GM21723 (cell line): ENCODE results near the gene FGF14.

ENCODE experiments used
- ATAC-seq: cut with Tn5 transposase; IDR thresholded peaks from one replicate; pipeline ENCODE4 v1.9.1; 2021; ENCODE audit warnings: mild to moderate bottlenecking, moderate library complexity; ENCODE audit not compliant: unreplicated experiment

Gene FGF14

DNA sequence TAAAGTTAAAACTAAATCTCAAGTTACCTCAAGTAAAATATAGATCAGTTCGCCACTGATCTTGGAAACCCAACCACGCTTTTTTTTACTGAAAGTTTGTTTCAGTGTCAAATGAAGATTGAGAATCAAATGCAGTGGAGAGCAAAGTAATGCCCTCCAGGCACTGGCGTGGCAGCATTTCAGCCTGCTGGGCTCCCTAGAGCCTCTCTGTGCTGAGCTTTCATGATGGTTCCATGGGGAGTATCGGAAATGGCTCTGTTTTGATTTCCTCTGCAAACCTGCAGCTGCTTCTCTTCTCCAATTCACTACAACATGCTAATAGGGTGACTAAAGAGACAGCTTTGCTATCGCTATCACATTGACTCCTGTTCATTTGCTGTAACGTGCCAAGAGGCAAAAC is 141.6 kb downstream of the FGF14 start:
- no peak for ATAC-seq

GRCh38 chr13:102255409-102255808 is 146.4 kb downstream of the FGF14 start:
- ATAC-seq: no peak

- no peak for ATAC-seq
These were observed 150.0 kb downstream of the FGF14 start for GRCh38 chr13:102251817-102252216.

GRCh38 chr13:102250448-102250847 is 151.4 kb downstream of the FGF14 start:
- ATAC-seq: no peak

GRCh38 chr13:102244607-102245227 is 157.1 kb downstream of the FGF14 start:
- ATAC-seq: no peak

- ATAC-seq: no peak
These were observed 161.7 kb downstream of the FGF14 start for GRCh38 chr13:102240110-102240509.

GRCh38 chr13:102237230-102237629 is 164.6 kb downstream of the FGF14 start:
- no peak for ATAC-seq

- ATAC-seq: no peak
These were observed 165.0 kb downstream of the FGF14 start for GRCh38 chr13:102236830-102237229.

GRCh38 chr13:102236341-102236740 is 165.5 kb downstream of the FGF14 start:
- ATAC-seq: no peak

- no peak for ATAC-seq
These were observed 166.2 kb downstream of the FGF14 start for GRCh38 chr13:102235689-102236088.

- ATAC-seq: no peak
These were observed 167.2 kb downstream of the FGF14 start for GRCh38 chr13:102234618-102235017.

DNA sequence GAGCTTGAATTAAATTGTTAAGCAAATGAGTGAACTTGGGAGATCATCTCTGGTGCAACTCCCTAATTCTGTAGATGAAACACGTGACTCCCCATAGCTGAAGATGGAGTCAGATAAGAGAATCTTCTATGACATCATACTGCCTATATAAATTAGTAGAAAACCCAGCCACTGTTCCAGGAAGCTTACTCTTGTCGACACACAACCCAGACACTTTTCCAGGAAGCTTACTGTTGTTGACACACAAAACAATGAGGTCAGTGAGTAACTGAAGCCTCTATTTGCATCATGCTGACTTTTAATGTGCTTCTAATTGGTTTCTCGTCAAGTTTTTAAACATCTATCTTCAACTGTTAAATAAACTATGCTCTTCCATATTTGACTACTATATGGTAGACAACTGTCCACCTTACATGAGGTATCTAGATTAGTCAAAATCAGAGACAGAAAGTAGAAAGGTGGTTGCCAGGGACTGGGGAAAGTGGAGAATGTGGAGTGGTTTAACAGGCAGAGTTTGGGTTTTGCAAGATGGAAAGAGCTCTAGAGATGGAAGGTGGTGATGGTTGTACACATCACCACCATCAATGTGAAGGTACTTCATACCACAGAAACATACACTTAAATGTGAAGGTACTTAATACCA is 168.2 kb downstream of the FGF14 start:
- ATAC-seq: no peak

DNA sequence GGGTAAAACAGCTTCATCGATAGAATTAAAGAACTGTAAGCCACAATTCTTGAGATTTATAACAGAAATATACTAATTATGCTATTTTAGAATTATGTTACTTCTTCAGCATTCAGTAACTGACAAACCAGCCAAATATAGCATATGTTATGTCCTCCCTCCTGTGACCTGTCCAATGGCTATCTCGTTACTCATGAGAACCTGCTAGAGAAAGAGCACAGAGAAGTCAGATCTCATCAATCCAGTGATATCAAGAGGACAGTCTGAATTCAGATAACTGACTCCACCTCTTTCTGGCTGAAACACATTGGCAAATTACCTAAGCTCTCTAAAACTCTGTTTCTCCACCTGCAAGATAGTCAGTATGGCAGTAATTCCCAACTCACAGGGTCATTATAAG is 170.4 kb downstream of the FGF14 start:
- ATAC-seq: no peak

- no peak for ATAC-seq
These were observed 174.1 kb downstream of the FGF14 start for GRCh38 chr13:102227741-102228140.

DNA sequence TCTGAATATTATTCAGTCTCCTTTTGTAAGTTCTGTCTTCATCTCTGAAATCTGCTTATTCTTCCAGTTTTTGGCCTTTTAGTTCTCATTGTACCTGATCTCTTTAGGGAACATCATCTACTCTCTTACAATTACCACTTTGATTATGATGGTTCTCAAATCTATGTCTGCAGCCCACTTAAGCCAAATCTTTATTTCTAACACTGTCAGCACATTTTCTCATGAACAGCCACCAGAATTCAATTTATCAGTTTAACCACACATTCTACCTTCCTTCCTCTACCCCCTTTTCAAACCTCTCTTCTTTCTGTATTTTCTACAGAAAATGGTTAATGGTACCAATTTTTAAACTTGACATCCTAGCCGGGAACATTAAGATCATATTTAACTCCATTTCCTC is 175.3 kb downstream of the FGF14 start:
- no peak for ATAC-seq

DNA sequence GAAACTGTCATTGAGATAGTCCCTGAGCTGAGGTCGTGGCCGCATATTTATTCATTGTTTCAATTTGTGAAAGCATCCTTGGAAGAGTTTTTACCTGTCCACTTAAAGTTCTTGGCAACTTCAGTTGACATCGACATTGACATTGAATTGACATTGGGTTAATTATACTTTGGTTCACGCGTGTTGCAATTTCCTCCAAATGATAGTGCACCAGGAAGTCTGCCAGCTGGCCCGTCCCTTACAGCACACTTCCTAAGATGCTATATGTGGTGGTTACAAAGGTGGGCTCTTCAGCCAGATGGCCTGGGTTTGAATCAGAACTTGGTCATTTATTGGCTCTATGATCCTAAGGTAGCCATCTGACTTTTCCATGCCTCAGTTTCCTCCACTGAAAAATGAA is 176.0 kb downstream of the FGF14 start:
- ATAC-seq: no peak

GRCh38 chr13:102220681-102221228 is 181.1 kb downstream of the FGF14 start:
- ATAC-seq: no peak

DNA sequence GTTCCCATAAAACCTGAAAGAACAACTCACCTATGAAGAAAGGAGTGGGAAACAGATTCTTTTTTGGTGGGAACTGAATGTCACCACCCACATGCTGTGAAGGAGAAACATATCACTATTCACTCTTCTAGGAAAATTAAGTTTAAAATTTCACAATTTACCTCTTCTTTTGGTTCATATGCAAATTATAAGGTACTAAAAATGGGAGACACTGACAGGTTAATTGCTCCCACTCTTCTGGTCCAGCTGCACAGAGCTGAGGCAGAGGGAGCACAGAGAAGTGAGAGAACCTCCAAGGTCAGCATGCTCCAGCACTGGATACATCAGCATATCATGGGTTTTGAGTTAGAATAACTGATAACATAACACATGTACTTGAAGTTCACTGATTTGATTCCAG is 186.9 kb downstream of the FGF14 start:
- no peak for ATAC-seq

DNA sequence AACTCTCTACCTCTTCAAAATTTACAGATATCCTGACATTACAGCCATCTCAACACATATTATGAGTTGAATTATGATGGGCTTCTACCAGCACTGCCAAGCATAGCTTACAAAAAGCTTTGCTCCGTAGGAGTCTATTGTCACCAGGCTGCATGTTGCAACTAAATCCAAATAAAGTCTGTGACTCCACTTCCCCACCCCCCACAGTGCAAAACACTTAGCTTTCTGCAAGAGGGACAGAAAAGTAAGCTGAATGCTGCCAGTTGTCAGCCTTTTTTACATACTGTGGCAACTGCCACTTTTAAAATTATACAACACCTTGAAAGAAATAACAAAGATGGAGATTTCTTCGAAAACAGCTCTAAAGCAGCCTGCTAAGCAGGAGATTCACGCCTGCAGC is 189.1 kb downstream of the FGF14 start:
- no peak for ATAC-seq

DNA sequence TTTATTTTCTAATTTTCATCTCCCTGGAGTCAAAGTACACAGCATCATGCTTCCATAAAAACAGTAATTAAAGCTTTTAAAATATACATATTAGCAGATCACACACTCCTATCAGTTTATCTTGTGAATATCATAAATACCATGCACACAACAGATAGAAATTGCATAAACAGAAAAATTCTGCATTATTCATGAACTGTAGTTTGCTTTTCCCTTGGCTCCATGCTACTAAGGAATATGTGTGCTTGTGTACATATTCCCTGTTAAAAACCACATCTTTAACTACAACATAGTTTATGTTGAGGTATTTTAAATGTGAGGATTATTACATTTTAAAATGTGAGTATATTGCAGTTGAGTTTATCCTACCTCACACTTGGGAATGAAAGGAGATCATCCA is 193.5 kb downstream of the FGF14 start:
- ATAC-seq: no peak

- ATAC-seq: no peak
These were observed 194.0 kb downstream of the FGF14 start for GRCh38 chr13:102207680-102208342.

- no peak for ATAC-seq
These were observed 198.1 kb downstream of the FGF14 start for GRCh38 chr13:102203718-102204117.
